GM12892 (cell line): ENCODE results near the gene ZBTB7B.
"Not testable (repeated sequence)": the region's sequence is repeated elsewhere in the genome, so short reads cannot be mapped to it uniquely, and the experiment has no call there.

ENCODE experiments used
- DNase-seq: peaks from one replicate; pipeline ENCODE4 v3.0.0; 2011; ENCODE audit not compliant: insufficient read length
- FAIRE-seq: peaks from 2 replicates; lab custom pipeline; 2011; peaks lifted over from hg19 to GRCh38; lab: Jason Lieb, UNC
- POLR2A ChIP-seq: IDR thresholded peaks from 2 replicates; pipeline ENCODE4 v1.6.1; 2011; ENCODE audit warnings: low read depth, low read length, control low read depth
- POLR2AphosphoS5 ChIP-seq: IDR thresholded peaks from 2 replicates; pipeline ENCODE4 v1.6.1; 2011; ENCODE audit warnings: low read depth, low read length, control low read depth
- TAF1 ChIP-seq: IDR thresholded peaks from 2 replicates; pipeline ENCODE4 v1.6.1; 2011; ENCODE audit warnings: low read depth, mild to moderate bottlenecking, control low read depth, low read length, borderline replicate concordance

Gene ZBTB7B

GRCh38 chr1:154978360-154978759, 24.2 kb upstream of the ZBTB7B start:
- FAIRE-seq (no peak), DNase-seq (no peak)
- TF ChIP-seq POLR2AphosphoS5 (no peak), TAF1 (no peak), POLR2A (no peak)

- TF ChIP-seq POLR2AphosphoS5: no peak
- no peak for TF ChIP-seq TAF1
- DNase-seq (no peak), FAIRE-seq (no peak)
Measured at GRCh38 chr1:154982341-154982740, 20.3 kb upstream of the ZBTB7B start.

- FAIRE-seq (peak; percentile 92), DNase-seq (peak; percentile 99)
- peak; percentile 91 for TF ChIP-seq POLR2AphosphoS5
- peak; percentile 84 for TF ChIP-seq POLR2A
- peak; percentile 35; the same call in 1 of the 2 replicates for TF ChIP-seq TAF1
Measured at GRCh38 chr1:154982897-154983648, 19.5 kb upstream of the ZBTB7B start, which contains the start of gene FLAD1. Gene FLAD1, plus strand, starts transcription at chr1:154983344. Its CDS starts 351 bp downstream, at chr1:154983695.

GRCh38 chr1:154983776-154984466, 18.7 kb upstream of the ZBTB7B start:
- no peak for TF ChIP-seq POLR2A
- TF ChIP-seq POLR2AphosphoS5: no peak
- TF ChIP-seq TAF1: no peak
- DNase-seq (no peak), FAIRE-seq (no peak)

GRCh38 chr1:154986736-154987135, 15.9 kb upstream of the ZBTB7B start:
- not testable (repeated sequence) for FAIRE-seq, DNase-seq

GRCh38 chr1:154987326-154987725, 15.3 kb upstream of the ZBTB7B start:
- FAIRE-seq (no peak), DNase-seq (no peak)
- TF ChIP-seq POLR2A (no peak), TAF1 (no peak), POLR2AphosphoS5 (no peak)

- FAIRE-seq (no peak), DNase-seq (no peak)
- TF ChIP-seq TAF1: no peak
- TF ChIP-seq POLR2A: no peak
- TF ChIP-seq POLR2AphosphoS5: no peak
Measured at GRCh38 chr1:154988058-154988954, 14.3 kb upstream of the ZBTB7B start.

GRCh38 chr1:154989195-154989860, 13.3 kb upstream of the ZBTB7B start:
- FAIRE-seq (no peak), DNase-seq (no peak)
- TF ChIP-seq POLR2AphosphoS5 (no peak; the same call in 1 of the 2 replicates), POLR2A (no peak), TAF1 (no peak)

GRCh38 chr1:154990276-154990675, 12.3 kb upstream of the ZBTB7B start:
- TF ChIP-seq TAF1 (no peak), POLR2A (no peak), POLR2AphosphoS5 (no peak)
- FAIRE-seq (no peak), DNase-seq (no peak)

GRCh38 chr1:154992721-154993571, 9.7 kb upstream of the ZBTB7B start:
- no peak for DNase-seq
- FAIRE-seq: no peak
- no peak for TF ChIP-seq POLR2A
- no peak for TF ChIP-seq TAF1
- no peak for TF ChIP-seq POLR2AphosphoS5
